Epidermal melanocyte (primary cell): ENCODE results near the gene WDR7.

ENCODE experiments used
- DNase-seq: peaks from one replicate; pipeline ENCODE4 v3.0.0; 2011; ENCODE audit warnings: low spot score; ENCODE audit not compliant: insufficient read length

Gene WDR7

DNA sequence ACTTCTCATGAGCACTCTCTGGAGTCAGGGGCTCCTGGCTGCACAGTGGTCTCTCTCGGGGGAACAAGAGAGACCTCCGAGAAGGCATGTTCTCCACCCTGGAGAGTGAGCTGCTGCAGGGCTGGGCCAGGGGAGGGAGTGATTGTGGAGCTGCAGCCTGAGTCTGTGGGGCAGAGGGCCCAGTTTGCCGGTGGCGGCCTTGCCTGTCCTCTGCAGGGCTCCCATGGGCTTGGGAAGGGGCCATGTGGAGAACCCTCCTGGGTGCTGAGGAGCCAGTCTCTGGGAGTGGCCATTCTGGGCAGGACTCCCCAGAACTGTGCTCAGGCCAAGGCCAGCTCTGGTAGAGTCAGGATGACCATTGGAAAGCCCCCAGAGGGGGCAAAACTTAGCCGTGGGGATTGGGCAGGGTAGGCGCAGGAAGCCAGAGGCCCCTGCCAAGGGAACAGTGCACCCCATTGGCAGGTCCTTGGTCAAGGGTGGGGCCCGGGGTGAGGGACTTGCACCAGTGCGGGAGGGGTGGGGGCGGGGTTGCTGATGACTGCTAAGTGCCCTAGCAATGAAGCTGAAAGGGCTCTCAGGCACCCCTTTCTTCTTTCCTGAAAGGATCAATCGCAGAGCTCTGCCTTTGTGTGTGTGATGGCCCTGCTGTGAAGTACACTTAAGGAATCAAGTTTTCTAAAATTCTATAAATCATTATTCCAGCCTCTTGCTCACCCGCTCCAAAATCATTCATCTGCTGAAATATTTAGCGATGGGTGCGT, 426.0 kb downstream of the WDR7 start:
- no peak for DNase-seq

DNA sequence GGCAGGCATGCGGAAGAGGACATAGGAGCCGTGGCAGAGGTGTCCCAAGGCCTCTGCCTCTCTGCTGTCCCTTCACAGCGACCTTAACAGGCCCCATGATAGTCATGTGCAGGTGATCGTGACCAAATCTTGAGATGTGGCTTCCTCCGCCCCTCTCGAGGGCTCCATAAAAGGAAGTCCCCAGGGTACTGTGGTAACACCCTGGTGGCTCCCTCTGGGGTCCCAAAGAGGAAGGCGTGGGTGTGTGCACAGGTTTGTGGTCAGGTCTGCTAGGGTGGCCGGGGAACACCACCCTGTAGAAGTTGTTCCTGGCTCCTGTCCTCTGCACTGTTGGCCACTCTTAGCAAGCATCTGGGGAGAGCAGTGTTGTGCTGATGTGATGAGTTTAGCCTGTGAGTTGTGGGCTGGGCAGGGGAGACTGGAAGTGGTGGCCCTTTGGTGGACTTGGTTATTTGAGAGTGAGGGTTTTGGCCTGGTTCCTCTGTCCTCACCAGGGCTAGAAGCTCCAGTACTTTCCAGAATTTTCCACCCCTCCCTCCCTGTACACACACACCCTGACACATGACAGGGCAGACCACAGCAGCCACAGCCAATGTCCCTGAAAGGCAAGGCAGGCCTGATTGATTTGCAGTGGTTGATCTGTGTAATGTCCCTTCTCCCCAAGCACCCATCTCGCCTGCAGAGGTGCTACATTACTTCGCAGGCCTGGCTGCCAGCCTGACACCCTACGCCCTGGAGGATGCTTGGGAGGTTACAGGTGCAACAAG, 426.8 kb downstream of the WDR7 start:
- DNase-seq: no peak

DNA sequence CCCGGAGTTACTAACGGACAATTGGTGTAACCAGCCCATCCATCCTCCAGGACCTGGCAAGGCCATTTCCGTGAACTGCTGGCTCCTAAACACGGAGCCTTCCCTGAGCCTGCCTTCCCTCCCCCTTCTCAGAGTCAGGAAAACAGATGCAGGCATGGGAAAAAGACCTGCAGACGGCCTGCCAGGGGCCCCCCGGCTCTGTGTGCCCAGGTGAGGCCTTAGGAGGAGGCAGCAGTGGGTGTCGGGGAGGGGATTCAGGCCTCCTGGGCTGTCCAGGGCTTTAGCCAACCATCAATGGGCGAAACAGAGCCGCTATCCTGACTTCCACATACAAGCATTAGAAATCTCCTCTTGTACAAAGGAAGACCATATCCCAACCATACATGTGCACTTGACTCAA, 427.5 kb downstream of the WDR7 start:
- no peak for DNase-seq

DNA sequence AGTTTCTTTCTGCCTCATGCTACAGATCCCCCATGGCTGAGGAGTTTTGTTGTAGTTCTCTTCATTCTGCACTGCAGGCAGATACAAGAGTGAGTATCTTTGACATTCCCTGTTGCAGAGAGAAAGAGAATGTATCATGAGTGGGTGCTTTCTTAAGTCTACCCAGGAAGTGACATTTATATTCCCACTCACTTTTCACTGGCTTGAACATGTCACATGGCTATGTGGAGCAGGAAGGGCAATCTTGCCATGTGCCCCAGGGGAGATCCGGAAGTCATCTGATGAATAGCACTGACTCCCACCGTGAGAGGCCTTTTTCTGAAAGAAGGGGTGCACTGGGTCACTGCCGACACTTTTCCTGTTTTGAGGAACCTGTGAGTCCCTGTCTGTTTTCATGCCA, 429.3 kb downstream of the WDR7 start:
- DNase-seq: no peak

DNA sequence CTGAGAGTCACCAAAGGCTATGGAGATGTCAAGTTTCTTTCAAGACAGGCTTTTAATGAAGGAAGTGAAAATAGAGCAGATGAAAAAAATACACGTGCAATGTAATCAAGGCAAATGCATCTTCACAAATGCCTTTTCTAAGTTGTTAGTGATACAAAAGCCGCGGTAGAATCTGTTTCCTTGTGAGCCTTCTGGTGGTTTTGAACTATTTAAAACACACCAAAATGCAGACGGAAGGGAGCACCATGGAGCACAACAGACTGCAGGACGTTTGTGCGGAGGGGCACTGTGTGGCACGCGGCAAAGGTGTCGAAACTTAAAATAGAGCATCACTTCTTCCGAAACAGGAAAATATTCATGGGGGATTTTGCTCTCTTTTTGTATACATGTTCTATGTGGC, 430.7 kb downstream of the WDR7 start:
- DNase-seq: no peak

DNA sequence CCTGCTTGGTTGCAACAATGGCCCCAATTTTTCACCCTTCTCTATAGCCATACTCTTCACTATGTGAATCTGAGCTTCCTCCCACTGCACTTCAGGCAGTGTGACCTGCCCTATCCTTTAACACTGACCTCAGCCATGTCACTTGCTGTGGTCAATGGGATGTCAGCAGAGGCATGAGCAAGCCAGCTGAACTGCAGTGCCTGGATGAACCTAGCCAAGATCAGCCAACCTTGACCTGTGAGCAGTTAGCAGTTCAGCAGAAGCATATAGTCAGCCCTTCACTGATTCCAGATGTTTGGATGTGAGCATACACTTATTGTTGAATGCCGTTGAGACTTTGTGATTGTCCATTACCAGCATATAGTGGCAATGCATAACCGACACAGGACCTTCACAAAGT, 432.3 kb downstream of the WDR7 start:
- no peak for DNase-seq

DNA sequence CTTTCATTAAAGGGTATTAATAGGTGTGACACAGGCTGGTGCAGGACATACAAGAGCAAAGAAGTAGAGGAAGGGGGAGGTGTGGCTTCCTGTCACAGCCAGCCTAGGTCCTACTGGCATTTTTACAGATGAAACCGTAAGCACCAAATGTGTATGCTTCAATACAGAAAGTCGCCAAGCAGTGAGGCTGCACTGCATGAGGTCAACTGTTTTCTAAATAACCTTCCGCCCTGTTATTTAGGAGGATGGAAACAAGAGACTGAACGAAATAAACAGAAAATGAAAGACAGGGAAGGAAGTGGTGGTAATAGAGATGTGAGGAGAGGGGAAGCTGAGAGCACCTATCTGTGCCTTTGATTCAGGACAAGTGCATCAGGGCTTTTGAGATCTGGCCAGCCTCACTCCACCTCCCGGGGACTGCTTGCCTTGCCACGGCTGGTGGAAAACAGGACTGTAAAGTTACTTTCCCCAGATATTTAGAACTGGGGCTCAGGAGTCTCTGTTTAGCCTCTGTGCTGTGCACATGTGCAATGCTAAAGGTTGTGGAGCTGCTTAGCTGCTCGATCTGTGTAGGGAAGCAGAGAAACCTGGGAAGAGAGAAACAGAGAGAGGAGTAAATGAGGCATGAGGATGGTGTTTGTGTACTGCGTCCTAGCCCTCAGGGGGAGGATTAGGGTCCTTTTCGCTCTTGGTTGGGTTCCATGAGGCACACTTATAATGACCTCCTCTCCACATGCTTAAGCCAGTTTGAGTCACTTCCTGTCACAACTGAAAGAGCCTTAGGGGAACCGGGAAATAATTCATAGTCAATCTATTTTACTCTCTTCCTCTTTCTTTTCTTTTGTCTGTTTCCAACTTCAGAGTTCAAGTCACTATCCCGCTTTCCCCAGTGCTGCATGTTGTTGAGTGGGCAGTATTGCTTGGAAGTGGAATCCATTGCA, 433.4 kb downstream of the WDR7 start:
- DNase-seq: no peak

DNA sequence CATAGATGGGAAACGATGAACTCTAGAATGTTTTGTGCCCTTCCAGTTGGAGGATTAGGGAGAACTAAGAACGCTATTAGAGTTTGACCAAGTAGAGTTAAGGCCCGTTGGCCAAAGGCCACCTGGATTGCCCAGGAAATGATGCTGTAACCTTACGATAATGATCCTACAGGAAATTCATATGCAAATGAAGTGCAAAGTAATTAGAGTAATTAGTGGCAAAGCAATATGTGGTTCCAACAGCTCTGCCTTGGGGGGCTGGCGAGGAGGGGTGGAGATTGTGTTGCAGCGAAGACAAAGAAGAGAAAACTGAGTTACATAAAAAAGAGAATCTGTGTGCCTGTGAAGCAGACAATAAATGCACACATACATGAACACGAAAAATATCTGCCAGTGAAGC, 434.2 kb downstream of the WDR7 start:
- DNase-seq: no peak

DNA sequence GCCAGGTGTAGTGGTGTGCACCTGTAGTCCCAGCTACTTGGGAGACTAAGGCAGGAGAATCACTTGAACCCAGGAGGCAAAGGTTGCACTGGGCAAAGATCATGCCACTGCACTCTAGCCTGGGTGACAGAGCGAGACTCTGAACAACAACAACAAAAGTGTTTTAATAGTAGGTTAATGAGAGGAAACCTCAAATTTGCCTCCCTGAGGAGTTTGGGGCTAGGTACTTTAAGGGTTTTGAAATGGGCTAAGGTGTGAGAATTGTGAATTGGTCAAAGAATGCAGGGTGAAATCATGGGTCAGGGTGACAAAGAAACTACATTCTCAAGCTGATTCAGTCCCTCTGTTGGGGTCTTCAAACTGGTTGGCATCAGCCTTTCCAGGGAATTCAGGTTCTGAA, 435.0 kb downstream of the WDR7 start:
- DNase-seq: no peak
